HepG2 (cell line): ENCODE results near the gene SH3PXD2A. TPM values are rescaled to one million over a fixed set of nuclear protein-coding genes. Genes with fewer than 3 reads are reported as not detected.
A peak's percentile ranks its signal among the peaks of the same experiment; 100 is the strongest.

ENCODE experiments used
- ARID4A ChIP-seq: sonication (generic); formaldehyde crosslinking; IDR thresholded peaks from 2 replicates; pipeline ENCODE4 v1.5.0; 2020; ENCODE audit warnings: mild to moderate bottlenecking, missing genetic modification reagents, borderline replicate concordance
- FOSL1 ChIP-seq: sonication (generic); formaldehyde crosslinking; IDR thresholded peaks from 2 replicates; pipeline ENCODE4 v1.9.0; 2021; ENCODE audit warnings: missing genetic modification reagents, borderline replicate concordance
- PTBP1 ChIP-seq: fragments of 200-400 bp; formaldehyde crosslinking; IDR thresholded peaks from 2 replicates; pipeline ENCODE4 v1.6.1; 2018; ENCODE audit warnings: low read length, low read depth; ENCODE audit not compliant: poor library complexity, severe bottlenecking
- REPIN1 ChIP-seq: sonication (generic); formaldehyde crosslinking; IDR thresholded peaks from 2 replicates; pipeline ENCODE4 v1.8.0; 2022; ENCODE audit warnings: missing genetic modification reagents, low read depth, mild to moderate bottlenecking, borderline replicate concordance
- SP2 ChIP-seq: sonication (generic); formaldehyde crosslinking; IDR thresholded peaks from 2 replicates; pipeline ENCODE4 v1.5.1; 2020; ENCODE audit warnings: mild to moderate bottlenecking, missing genetic modification reagents
- SYNCRIP ChIP-seq: fragments of 200-400 bp; formaldehyde crosslinking; IDR thresholded peaks from 2 replicates; pipeline ENCODE4 v1.6.1; 2018; ENCODE audit warnings: mild to moderate bottlenecking, low read depth, low read length; ENCODE audit not compliant: insufficient read depth
- TFAP4 ChIP-seq: sonication (generic); IDR thresholded peaks from 2 replicates; pipeline ENCODE4 v1.6.1; 2016; ENCODE audit warnings: low read depth, borderline replicate concordance
- ZNF121 ChIP-seq: sonication (generic); formaldehyde crosslinking; IDR thresholded peaks from 2 replicates; pipeline ENCODE4 v1.5.0; 2020; ENCODE audit warnings: mild to moderate bottlenecking, missing genetic modification reagents
- ZNF354B ChIP-seq: sonication (generic); formaldehyde crosslinking; IDR thresholded peaks from 2 replicates; pipeline ENCODE4 v1.8.0; 2022; ENCODE audit warnings: mild to moderate bottlenecking, missing genetic modification reagents
- ZNF431 ChIP-seq: sonication (generic); formaldehyde crosslinking; IDR thresholded peaks from 2 replicates; pipeline ENCODE4 v1.9.0; 2022; ENCODE audit warnings: missing genetic modification reagents, low read depth, mild to moderate bottlenecking, borderline replicate concordance
- ZNF556 ChIP-seq: sonication (generic); formaldehyde crosslinking; IDR thresholded peaks from 2 replicates; pipeline ENCODE4 v1.4.0; 2020; ENCODE audit warnings: mild to moderate bottlenecking, missing genetic modification reagents, borderline replicate concordance
- ZNF564 ChIP-seq: sonication (generic); formaldehyde crosslinking; IDR thresholded peaks from 2 replicates; pipeline ENCODE4 v1.8.1; 2023; ENCODE audit warnings: mild to moderate bottlenecking, missing genetic modification reagents
- polyA plus RNA-seq, 8 experiments: library from polyadenylated mRNA; depleted of rRNA in 3 of 8; stranded (reverse) in 7 of 8; unstranded in 1 of 8; fragments of >200 nt; fragmentation: Illumina TruSeq in 4 of 8; extraction: Trizol in 4 of 8; gene quantifications; 2 replicates each; pipeline versions ENCODE4 v1.2.1 to v1.2.3, GENCODE V29; 2011 to 2016; ENCODE audit warnings: low read depth in 4 of 8, missing spikeins in 1 of 8, mixed read lengths in 1 of 8; ENCODE audit not compliant: insufficient read depth in 1 of 8
- total RNA-seq, 5 experiments: library from RNA; depleted of rRNA; stranded (reverse); fragments of >200 nt; fragmentation: Illumina TruSeq; extraction: Trizol; gene quantifications; 2 replicates each; pipeline ENCODE4 v1.2.3, GENCODE V29; 2016; ENCODE audit warnings: low read depth in 1 of 5
- TF ChIP-seq, protein P1 (sequence below), 2 experiments: sonication (generic) in 1 of 2; formaldehyde crosslinking in 1 of 2; IDR thresholded peaks; 2 replicates each; pipeline versions ENCODE4 v1.6.1 to v1.9.0; 2014 to 2022; ENCODE audit warnings: antibody characterized with exemption in 1 of 2, borderline replicate concordance in 1 of 2, inconsistent platforms in 1 of 2, low read depth in 1 of 2, missing genetic modification reagents in 1 of 2
- TF ChIP-seq, protein P2 (sequence below): sonication (generic); formaldehyde crosslinking; IDR thresholded peaks from 2 replicates; pipeline ENCODE4 v1.4.0; 2020; ENCODE audit warnings: missing genetic modification reagents

The SH3PXD2A gene
- total and polyA plus RNA-seq, 2 of the 13 experiments (the other 11 are each of a cell fraction or from before 2014, with no cell fraction given): 11.1 to 11.3 TPM

GRCh38 chr10:103781329-103782061 is 73.9 kb downstream of the SH3PXD2A start (continued):
- TF ChIP-seq, protein P1, sequence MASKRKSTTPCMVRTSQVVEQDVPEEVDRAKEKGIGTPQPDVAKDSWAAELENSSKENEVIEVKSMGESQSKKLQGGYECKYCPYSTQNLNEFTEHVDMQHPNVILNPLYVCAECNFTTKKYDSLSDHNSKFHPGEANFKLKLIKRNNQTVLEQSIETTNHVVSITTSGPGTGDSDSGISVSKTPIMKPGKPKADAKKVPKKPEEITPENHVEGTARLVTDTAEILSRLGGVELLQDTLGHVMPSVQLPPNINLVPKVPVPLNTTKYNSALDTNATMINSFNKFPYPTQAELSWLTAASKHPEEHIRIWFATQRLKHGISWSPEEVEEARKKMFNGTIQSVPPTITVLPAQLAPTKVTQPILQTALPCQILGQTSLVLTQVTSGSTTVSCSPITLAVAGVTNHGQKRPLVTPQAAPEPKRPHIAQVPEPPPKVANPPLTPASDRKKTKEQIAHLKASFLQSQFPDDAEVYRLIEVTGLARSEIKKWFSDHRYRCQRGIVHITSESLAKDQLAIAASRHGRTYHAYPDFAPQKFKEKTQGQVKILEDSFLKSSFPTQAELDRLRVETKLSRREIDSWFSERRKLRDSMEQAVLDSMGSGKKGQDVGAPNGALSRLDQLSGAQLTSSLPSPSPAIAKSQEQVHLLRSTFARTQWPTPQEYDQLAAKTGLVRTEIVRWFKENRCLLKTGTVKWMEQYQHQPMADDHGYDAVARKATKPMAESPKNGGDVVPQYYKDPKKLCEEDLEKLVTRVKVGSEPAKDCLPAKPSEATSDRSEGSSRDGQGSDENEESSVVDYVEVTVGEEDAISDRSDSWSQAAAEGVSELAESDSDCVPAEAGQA (IDR thresholded peaks at IDR 0.05; ENCODE audit: low read depth): no peak
- TF ChIP-seq, protein P1 (CRISPR knock-in tag; IDR thresholded peaks at IDR 0.05; ENCODE audit: borderline replicate concordance): no peak
- TF ChIP-seq ZNF354B (CRISPR knock-in tag) (no peak), PTBP1 (no peak), TFAP4 (peak; percentile 53; the same call in 1 of the 2 replicates), ARID4A (CRISPR knock-in tag) (no peak), SP2 (CRISPR knock-in tag) (no peak), ZNF556 (CRISPR knock-in tag) (no peak), ZNF121 (no peak), ZNF564 (CRISPR knock-in tag) (no peak), FOSL1 (CRISPR knock-in tag) (0 out of 2 replicates have a peak, but pooled peaks have one; percentile 33), SYNCRIP (no peak), ZNF431 (no peak), REPIN1 (CRISPR knock-in tag) (peak; percentile 18; the same call in 1 of the 2 replicates)
- TF ChIP-seq, protein P2, sequence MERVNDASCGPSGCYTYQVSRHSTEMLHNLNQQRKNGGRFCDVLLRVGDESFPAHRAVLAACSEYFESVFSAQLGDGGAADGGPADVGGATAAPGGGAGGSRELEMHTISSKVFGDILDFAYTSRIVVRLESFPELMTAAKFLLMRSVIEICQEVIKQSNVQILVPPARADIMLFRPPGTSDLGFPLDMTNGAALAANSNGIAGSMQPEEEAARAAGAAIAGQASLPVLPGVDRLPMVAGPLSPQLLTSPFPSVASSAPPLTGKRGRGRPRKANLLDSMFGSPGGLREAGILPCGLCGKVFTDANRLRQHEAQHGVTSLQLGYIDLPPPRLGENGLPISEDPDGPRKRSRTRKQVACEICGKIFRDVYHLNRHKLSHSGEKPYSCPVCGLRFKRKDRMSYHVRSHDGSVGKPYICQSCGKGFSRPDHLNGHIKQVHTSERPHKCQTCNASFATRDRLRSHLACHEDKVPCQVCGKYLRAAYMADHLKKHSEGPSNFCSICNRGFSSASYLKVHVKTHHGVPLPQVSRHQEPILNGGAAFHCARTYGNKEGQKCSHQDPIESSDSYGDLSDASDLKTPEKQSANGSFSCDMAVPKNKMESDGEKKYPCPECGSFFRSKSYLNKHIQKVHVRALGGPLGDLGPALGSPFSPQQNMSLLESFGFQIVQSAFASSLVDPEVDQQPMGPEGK (CRISPR knock-in tag): peak; percentile 54; the same call in 1 of the 2 replicates
